ENCODE measurements around the gene NF2. TPM values are rescaled to one million over a fixed set of nuclear protein-coding genes. Genes with fewer than 3 reads are reported as not detected.
A peak's percentile ranks its signal among the peaks of the same experiment; 100 is the strongest.

NF2 gene
- total RNA-seq, 4 donors from 2014 or later = 14.6 to 60.1 (median 34.7) TPM

DNA sequence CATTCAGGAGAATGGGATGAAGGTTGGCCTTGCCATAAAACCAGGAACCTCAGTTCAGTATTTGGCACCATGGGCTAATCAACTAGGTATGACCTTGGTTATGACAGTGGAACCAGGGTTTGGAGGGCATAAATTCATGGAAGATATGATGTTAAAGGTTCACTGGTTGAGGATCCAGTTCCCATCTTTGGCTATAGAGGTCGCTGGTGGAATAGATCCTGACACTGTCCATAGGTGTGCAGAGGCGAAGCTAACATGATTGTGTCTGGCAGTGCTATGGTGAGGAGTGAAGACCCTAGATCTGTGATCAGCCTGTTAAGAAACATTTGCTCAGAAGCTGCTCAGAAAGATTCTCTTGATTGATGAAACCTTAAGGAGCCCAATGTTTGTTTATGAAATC is 5.7 kb downstream of the NF2 start:
- TF ChIP-seq EP300 (IDR thresholded peaks at IDR 0.05; ENCODE audit: low read depth) = no peak
- TF ChIP-seq, protein P1, sequence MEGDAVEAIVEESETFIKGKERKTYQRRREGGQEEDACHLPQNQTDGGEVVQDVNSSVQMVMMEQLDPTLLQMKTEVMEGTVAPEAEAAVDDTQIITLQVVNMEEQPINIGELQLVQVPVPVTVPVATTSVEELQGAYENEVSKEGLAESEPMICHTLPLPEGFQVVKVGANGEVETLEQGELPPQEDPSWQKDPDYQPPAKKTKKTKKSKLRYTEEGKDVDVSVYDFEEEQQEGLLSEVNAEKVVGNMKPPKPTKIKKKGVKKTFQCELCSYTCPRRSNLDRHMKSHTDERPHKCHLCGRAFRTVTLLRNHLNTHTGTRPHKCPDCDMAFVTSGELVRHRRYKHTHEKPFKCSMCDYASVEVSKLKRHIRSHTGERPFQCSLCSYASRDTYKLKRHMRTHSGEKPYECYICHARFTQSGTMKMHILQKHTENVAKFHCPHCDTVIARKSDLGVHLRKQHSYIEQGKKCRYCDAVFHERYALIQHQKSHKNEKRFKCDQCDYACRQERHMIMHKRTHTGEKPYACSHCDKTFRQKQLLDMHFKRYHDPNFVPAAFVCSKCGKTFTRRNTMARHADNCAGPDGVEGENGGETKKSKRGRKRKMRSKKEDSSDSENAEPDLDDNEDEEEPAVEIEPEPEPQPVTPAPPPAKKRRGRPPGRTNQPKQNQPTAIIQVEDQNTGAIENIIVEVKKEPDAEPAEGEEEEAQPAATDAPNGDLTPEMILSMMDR (IDR thresholded peaks at IDR 0.05) = peak in 1 of 5 experiments; percentile 10
- WGBS, 2 donors (ENCODE audit: low coverage in 1 of 2) = 69% methylated on average over 2 of the region's 2 CpGs; no CpG with 5 or more reads in 1 of the 2 donors
- DNase-seq = no peak
- no peaks in the 10 kb centered on the region for H3K27me3 ChIP-seq
- H3K27ac ChIP-seq = no peak overlapping the region
- H3K9me3 ChIP-seq = no peaks in the 10 kb centered on the region
- peaks cover 5 to 25% (median 18%) of the 10 kb centered on the region in 4 donors for H3K4me1 ChIP-seq
- no peaks in the 10 kb centered on the region for H3K36me3 ChIP-seq
- intact Hi-C loops (cut with DNase I; ENCODE audit: low total_unique reads) = no loop called here
- no peak overlapping the region for H3K4me3 ChIP-seq
- in situ Hi-C loops (cut with MboI; ENCODE audit: low pct_ligation_motif_present in 1 of 4, low pct_unique_long_range_greater_than_20kb in 1 of 4, low sequenced_read_pairs in 3 of 4) = no loop called here

DNA sequence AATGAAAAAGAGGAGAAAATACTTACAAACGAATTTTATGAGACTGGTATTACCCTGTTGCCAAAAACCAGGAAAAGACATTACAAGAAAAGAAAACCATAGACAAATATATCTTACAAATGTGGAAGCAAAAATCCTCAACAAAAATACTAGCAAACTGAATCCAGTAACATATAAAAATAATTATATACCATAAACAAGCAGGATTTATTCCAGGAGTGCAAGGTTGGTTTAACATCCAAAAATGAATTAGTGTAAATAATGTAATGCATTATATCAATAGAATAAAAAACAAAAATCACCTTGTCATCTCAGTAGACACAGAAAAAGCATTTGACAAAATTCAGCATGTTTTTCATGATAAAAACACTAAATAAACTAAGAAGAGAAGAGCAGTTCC is 7.3 kb downstream of the NF2 start:
- in situ Hi-C loops (cut with MboI; ENCODE audit: low pct_ligation_motif_present in 1 of 4, low pct_unique_long_range_greater_than_20kb in 1 of 4, low sequenced_read_pairs in 3 of 4) (no loop called here), intact Hi-C loops (cut with DNase I; ENCODE audit: low total_unique reads) (no loop called here)
- no peaks in the 10 kb centered on the region for H3K36me3 ChIP-seq
- no peak overlapping the region for H3K27ac ChIP-seq
- H3K9me3 ChIP-seq = no peaks in the 10 kb centered on the region
- H3K4me3 ChIP-seq = no peak overlapping the region
- 85 to 90% methylated on average over 1 of the region's 1 CpG for WGBS, 2 donors (ENCODE audit: low coverage in 1 of 2)
- TF ChIP-seq, protein P1 (IDR thresholded peaks at IDR 0.05) = no peak
- no peak for DNase-seq
- H3K4me1 ChIP-seq = peaks cover 0 to 10% (median 3%) of the 10 kb centered on the region in 4 donors
- H3K27me3 ChIP-seq = no peaks in the 10 kb centered on the region

DNA sequence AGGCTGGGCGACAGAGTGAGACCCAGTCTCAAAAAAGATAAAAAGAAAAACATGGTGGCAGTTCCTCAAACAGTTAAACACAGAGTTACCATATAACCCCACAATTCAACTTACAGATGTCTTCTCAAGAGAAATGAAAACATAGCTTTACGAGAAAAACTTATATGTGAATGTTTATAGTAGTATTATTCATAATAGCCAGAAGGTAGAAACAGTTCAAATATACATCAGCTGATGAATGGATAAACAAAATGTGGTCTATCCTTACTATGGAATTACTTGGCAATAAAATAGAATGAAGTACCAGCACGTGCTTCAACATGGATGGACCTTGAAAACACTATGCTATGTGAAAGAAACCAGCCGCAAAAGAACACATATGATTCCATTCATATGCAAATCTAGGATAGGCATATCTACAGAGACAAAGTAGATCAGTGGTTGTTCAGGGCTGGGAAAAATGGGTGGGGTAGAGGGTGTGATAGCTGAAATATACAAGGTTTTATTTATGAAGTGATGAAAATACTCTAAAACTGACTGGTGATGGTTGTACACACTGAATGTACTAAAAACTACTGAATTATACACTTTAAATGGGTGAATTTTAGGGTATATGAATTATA is 12.4 kb downstream of the NF2 start:
- intact Hi-C loops (cut with DNase I; ENCODE audit: low total_unique reads) = no loop called here
- Histone ChIP-seq H3K36me3 (no peaks in the 10 kb centered on the region), H3K4me1 (peaks cover 0 to 16% (median 7%) of the 10 kb centered on the region in 4 donors), H3K27me3 (no peaks in the 10 kb centered on the region), H3K27ac (no peak overlapping the region), H3K9me3 (no peaks in the 10 kb centered on the region), H3K4me3 (no peak overlapping the region)
- DNase-seq = no peak
- WGBS, 2 donors (ENCODE audit: low coverage in 1 of 2) = 82 to 86% methylated on average over 3 to 4 of the region's 4 CpGs
- TF ChIP-seq EP300 (IDR thresholded peaks at IDR 0.05; ENCODE audit: low read depth) (no peak), POLR2AphosphoS5 (IDR thresholded peaks at IDR 0.05) (no peak), POLR2A (IDR thresholded peaks at IDR 0.05) (no peak)
- TF ChIP-seq, protein P1 (IDR thresholded peaks at IDR 0.05) = no peak
- in situ Hi-C loops (cut with MboI; ENCODE audit: low pct_ligation_motif_present in 1 of 4, low pct_unique_long_range_greater_than_20kb in 1 of 4, low sequenced_read_pairs in 3 of 4) = no loop called here

DNA sequence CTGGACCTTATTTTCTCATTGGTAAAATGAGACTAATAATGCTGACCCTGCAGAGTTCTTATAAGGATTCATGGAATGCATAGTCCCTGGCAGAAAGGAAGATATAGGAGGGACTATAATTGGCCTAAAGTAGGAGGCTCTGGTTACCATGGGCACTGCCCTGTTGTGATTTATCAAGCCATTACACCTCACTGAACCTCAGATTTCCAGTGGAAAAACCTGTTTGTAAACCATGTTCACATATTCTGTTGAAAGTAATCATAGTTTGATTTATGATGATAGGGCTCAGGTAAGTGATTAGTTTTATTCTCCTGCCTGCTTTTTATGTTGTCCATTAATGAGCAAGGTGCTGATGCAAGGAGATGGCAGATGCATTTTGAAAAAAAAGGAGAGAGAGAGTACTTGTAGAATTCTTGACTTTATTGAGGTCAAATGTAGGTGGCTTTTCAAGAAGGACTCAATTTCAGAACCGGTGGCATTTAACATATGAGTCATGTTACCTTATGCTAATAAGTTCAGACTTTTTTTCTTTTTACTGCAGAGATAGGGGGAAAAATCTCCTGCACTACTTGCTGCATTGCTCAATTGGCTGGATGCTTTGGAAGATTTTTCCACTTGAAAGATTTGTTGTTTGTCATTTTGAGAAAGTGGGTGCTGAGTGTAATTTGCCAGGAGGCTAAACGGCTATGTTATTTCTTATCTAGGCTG is 14.6 kb downstream of the NF2 start:
- in situ Hi-C loops (cut with MboI; ENCODE audit: low pct_ligation_motif_present in 1 of 4, low pct_unique_long_range_greater_than_20kb in 1 of 4, low sequenced_read_pairs in 3 of 4) = no loop called here
- intact Hi-C loops (cut with DNase I; ENCODE audit: low total_unique reads) = no loop called here
- WGBS, 2 donors (ENCODE audit: low coverage in 1 of 2) = 25 to 30% methylated on average over 1 to 2 of the region's 2 CpGs
- no peak for DNase-seq
- peak overlapping the region in 1 of 4 donors; percentile 34 for H3K27ac ChIP-seq
- TF ChIP-seq EP300 (IDR thresholded peaks at IDR 0.05; ENCODE audit: low read depth) (no peak), POLR2AphosphoS5 (IDR thresholded peaks at IDR 0.05) (no peak), POLR2A (IDR thresholded peaks at IDR 0.05) (no peak)
- TF ChIP-seq, protein P1 (IDR thresholded peaks at IDR 0.05) = no peak
- H3K36me3 ChIP-seq = no peaks in the 10 kb centered on the region
- H3K9me3 ChIP-seq = no peaks in the 10 kb centered on the region
- H3K4me3 ChIP-seq = no peak overlapping the region
- H3K27me3 ChIP-seq = no peaks in the 10 kb centered on the region
- peaks cover 13 to 32% (median 16%) of the 10 kb centered on the region in 4 donors for H3K4me1 ChIP-seq

All from transverse colon (tissue), 4 donors.